SU-DHL-6 (cell line): ENCODE measurements around the gene KSR1.

Source experiments
- H2AFZ ChIP-seq: fragments of 200-600 bp; sonication (generic); 2 replicates; pipeline ENCODE4 v1.6.1; 2014; ENCODE audit warnings: low read depth, mild to moderate bottlenecking, moderate library complexity, mixed read lengths, antibody characterized with exemption, low read length; ENCODE audit not compliant: severe bottlenecking
- H3F3A ChIP-seq: fragments of 200-600 bp; shearing (Covaris generic); 2 replicates; pipeline ENCODE4 v1.6.0; 2016; ENCODE audit warnings: antibody characterized with exemption, mild to moderate bottlenecking; ENCODE audit not compliant: insufficient read depth
- H3K27ac ChIP-seq: fragments of 200-600 bp; sonication (generic); 2 replicates; pipeline ENCODE4 v1.5.1; 2016; ENCODE audit warnings: low read depth, mild to moderate bottlenecking, low read length, moderate library complexity, mixed read lengths
- H3K27me3 ChIP-seq: fragments of 200-600 bp; sonication (generic), shearing (Covaris generic); 2 replicates; pipeline ENCODE4 v1.6.0; 2014; ENCODE audit warnings: mild to moderate bottlenecking, low read length
- H3K36me3 ChIP-seq: fragments of 200-600 bp; sonication (generic); 2 replicates; pipeline ENCODE4 v1.6.1; 2014; ENCODE audit warnings: mild to moderate bottlenecking, low read length, mixed read lengths
- H3K4me2 ChIP-seq: fragments of 300-600, 200-600 bp; shearing (Covaris generic), sonication (generic); 2 replicates; pipeline ENCODE4 v1.6.0; 2014; ENCODE audit warnings: low read length, low read depth, mild to moderate bottlenecking; ENCODE audit not compliant: poor library complexity, severe bottlenecking
- H3K4me3 ChIP-seq: fragments of 200-600 bp; sonication (generic); 2 replicates; pipeline ENCODE4 v1.5.1; 2014; ENCODE audit warnings: antibody characterized with exemption, low read length, mild to moderate bottlenecking, mixed read lengths; ENCODE audit not compliant: insufficient read depth, poor library complexity, severe bottlenecking
- H3K79me2 ChIP-seq: fragments of 200-600 bp; sonication (generic); 2 replicates; pipeline ENCODE4 v1.6.1; 2014; ENCODE audit warnings: mild to moderate bottlenecking, low read length, moderate library complexity; ENCODE audit not compliant: insufficient read depth
- H3K9ac ChIP-seq: fragments of 200-600 bp; sonication (generic); 2 replicates; pipeline ENCODE4 v1.7.0; 2014; ENCODE audit warnings: mild to moderate bottlenecking, low read length
- H3K9me2 ChIP-seq: fragments of 200-600 bp; sonication (generic); replicated peaks from 2 replicates; pipeline ENCODE4 v1.6.1; 2014; ENCODE audit warnings: low read length; ENCODE audit not compliant: insufficient read depth
- H3K9me3 ChIP-seq: fragments of 200-600 bp; sonication (generic); 2 replicates; pipeline ENCODE4 v1.6.1; 2014; ENCODE audit warnings: low read length, mixed read lengths; ENCODE audit not compliant: insufficient read depth
- H4K20me1 ChIP-seq: fragments of 200-600 bp; sonication (generic); 2 replicates; pipeline ENCODE4 v1.6.1; 2014; ENCODE audit warnings: low read depth, mild to moderate bottlenecking, antibody characterized with exemption, low read length, moderate library complexity, mixed read lengths
- CTCF ChIP-seq: fragments of 200-600 bp; sonication (generic); IDR thresholded peaks from one replicate; pipeline ENCODE4 v1.5.1; 2017; ENCODE audit warnings: antibody characterized with exemption, mild to moderate bottlenecking, low read length, moderate library complexity; ENCODE audit not compliant: insufficient read depth, poor library complexity, severe bottlenecking
- EZH2phosphoT487 ChIP-seq: fragments of 200-600 bp; sonication (generic), shearing (Covaris generic); conservative IDR thresholded peaks from 2 replicates; pipeline ENCODE4 v1.6.1; 2018; ENCODE audit warnings: mild to moderate bottlenecking, antibody characterized with exemption, low read length, moderate library complexity, mixed read lengths

Gene KSR1

GRCh38 chr17:27531469-27531961, 75.3 kb downstream of the KSR1 start:
- H3K27me3 ChIP-seq: no peaks in the 10 kb centered on the region
- no peak overlapping the region for H2AFZ ChIP-seq
- no peak overlapping the region for H3K9ac ChIP-seq
- H3F3A ChIP-seq: no peaks in the 10 kb centered on the region
- H3K9me2 ChIP-seq: no peaks in the 10 kb centered on the region
- TF ChIP-seq EZH2phosphoT487: no peak
- TF ChIP-seq CTCF: no peak
- no peak overlapping the region for H3K27ac ChIP-seq
- no peaks in the 10 kb centered on the region for H3K79me2 ChIP-seq
- no peaks in the 10 kb centered on the region for H3K36me3 ChIP-seq
- H3K4me2 ChIP-seq: no peak overlapping the region
- no peak overlapping the region for H3K4me3 ChIP-seq
- no peaks in the 10 kb centered on the region for H3K9me3 ChIP-seq
- H4K20me1 ChIP-seq: no peaks in the 10 kb centered on the region

DNA sequence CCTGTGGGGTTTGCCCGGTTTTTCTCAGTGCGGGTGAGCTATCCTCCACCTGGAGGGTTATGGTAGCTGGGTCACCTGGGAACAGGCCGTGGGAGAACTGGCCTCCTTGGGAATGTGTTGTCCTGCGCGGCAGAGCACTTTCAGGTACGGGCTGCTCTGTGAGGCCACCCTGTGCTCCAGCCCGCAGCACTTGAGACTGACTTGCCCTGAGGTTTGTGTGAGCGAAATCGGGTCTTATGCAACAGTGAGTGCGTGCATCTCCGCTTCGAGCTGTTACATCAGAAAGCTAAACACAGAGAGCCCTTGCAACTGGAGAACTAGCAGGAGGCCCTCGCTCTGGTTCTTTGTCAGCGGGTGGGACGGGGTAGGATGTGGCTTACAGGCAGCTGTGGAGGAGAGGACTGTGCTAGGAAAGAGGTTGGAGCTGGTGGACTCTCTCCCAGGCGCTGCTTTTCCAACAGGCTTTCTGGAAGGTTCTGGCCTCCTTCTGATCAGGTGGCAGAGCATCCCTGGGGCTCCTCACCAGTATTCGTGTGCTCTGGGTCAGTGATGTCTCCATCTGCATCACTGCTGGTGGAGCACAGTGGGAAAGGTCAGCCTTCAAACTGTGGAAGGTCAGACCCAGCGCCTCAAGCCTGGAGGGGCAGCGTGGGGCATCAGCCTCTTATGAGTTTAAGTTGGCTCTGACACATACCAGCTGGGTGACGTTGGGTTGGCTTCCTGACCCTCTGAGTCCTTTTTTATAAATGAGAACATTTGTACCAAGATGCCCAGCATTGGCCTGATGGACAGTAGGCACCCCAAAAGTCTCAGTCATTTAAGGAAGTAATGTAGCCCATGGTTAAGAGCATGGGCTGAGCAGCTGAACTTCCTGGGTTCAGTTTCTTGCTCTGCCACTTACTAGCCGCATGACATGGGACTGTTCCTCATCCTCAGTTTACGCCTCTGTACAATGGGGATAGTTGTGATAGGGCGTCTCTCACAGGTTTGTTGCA, 76.3 kb downstream of the KSR1 start:
- TF ChIP-seq EZH2phosphoT487: no peak
- H2AFZ ChIP-seq: no peak overlapping the region
- no peaks in the 10 kb centered on the region for H4K20me1 ChIP-seq
- no peak overlapping the region for H3K9ac ChIP-seq
- H3K27ac ChIP-seq: no peak overlapping the region
- no peaks in the 10 kb centered on the region for H3K27me3 ChIP-seq
- no peak overlapping the region for H3K4me3 ChIP-seq
- H3K9me3 ChIP-seq: no peaks in the 10 kb centered on the region
- H3F3A ChIP-seq: no peaks in the 10 kb centered on the region
- H3K9me2 ChIP-seq: no peaks in the 10 kb centered on the region
- no peaks in the 10 kb centered on the region for H3K79me2 ChIP-seq
- H3K36me3 ChIP-seq: no peaks in the 10 kb centered on the region
- no peak overlapping the region for H3K4me2 ChIP-seq

DNA sequence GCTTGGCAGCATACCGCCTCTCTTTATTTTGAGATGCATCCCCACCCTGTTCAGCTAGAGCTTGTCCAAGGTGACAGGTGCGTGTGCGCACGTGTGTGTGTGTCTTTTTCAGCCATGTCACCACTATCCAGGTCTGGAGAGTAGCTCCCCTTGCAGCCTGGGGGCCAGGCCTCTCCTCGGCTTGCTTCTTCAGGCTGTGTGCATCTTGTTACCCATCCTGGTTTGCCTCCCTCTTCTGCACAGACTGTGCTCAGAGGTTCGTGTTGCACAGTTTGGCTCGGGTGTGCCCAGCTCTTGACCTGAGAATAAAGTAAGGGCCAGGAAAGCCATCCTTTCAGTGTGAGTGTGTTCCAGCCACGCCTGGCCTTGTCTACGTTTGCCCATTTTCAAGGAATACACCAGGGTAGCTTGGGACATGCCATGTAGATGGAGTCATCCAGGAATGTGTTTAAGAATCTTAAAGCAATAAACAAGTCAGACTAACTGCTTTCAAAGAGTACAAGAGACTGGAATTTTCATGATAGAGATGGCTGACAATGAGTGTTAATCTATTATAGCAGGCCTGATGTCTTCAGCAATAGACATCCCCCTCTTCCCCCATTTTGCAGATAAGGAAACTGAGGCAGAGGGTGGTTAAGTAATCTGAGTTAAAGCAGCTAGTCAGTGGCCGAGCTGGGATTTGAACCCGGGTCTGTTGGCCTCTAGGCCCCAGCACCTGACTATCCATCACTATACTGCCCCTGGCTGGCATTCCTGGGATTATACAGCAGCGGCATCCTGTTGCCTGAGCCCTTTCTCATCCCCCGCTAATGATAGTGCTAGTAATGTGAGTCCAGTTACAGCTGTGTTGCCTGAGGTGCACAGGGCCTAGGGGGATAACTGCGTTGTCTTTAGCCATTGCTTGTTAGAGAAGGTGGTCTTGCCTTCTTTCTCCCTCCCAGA, 77.9 kb downstream of the KSR1 start:
- H3K36me3 ChIP-seq: no peaks in the 10 kb centered on the region
- H3K9me2 ChIP-seq: no peaks in the 10 kb centered on the region
- no peak overlapping the region for H3K27ac ChIP-seq
- TF ChIP-seq CTCF: no peak
- TF ChIP-seq EZH2phosphoT487: no peak
- H3K9me3 ChIP-seq: no peaks in the 10 kb centered on the region
- H3F3A ChIP-seq: no peaks in the 10 kb centered on the region
- H3K9ac ChIP-seq: no peak overlapping the region
- no peaks in the 10 kb centered on the region for H3K27me3 ChIP-seq
- no peak overlapping the region for H2AFZ ChIP-seq
- no peak overlapping the region for H3K4me3 ChIP-seq
- H4K20me1 ChIP-seq: no peaks in the 10 kb centered on the region
- H3K79me2 ChIP-seq: no peaks in the 10 kb centered on the region
- no peak overlapping the region for H3K4me2 ChIP-seq
